HFF-Myc (cell line): Measurements from ENCODE around the gene ANO4.
"Not testable (repeated sequence)": the region's sequence is repeated elsewhere in the genome, so short reads cannot be mapped to it uniquely, and the experiment has no call there.

Source experiments
- DNase-seq: peaks from one replicate; pipeline ENCODE4 v3.0.0-alpha.2; 2011; ENCODE audit warnings: low read depth; ENCODE audit errors: extremely low read depth
- H3K4me3 ChIP-seq: replicated peaks from 2 replicates; pipeline ENCODE4 v1.5.1; 2011; ENCODE audit warnings: low read depth, mild to moderate bottlenecking, control low read depth, low read length
- TF ChIP-seq, protein P1 (sequence below): IDR thresholded peaks from 2 replicates; pipeline ENCODE4 v1.5.1; 2012; ENCODE audit warnings: mild to moderate bottlenecking, low read depth, low read length, control low read depth; ENCODE audit errors: missing control alignments

ANO4 gene

DNA sequence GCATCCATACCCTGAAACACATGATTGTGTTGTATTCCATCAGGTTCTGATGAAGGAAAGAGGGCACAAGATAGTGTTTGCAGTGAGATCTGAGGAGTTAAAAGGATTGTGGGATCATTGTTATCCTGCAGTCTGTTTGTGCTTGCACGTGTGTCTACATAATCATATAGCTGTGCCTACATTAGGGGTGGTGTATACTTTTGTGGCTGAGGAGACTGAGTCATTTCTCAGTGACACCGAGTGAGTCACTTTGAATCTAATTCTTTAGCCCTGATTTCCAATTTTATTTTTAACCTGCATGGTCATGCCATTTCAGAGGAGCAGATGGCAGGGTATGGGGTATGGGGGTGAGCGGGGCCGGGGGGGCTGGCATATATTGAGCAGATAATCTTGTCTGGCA lies 133.2 kb downstream of the ANO4 start:
- H3K4me3 ChIP-seq = no peak overlapping the region
- peak; percentile 19 for DNase-seq
- TF ChIP-seq, protein P1, sequence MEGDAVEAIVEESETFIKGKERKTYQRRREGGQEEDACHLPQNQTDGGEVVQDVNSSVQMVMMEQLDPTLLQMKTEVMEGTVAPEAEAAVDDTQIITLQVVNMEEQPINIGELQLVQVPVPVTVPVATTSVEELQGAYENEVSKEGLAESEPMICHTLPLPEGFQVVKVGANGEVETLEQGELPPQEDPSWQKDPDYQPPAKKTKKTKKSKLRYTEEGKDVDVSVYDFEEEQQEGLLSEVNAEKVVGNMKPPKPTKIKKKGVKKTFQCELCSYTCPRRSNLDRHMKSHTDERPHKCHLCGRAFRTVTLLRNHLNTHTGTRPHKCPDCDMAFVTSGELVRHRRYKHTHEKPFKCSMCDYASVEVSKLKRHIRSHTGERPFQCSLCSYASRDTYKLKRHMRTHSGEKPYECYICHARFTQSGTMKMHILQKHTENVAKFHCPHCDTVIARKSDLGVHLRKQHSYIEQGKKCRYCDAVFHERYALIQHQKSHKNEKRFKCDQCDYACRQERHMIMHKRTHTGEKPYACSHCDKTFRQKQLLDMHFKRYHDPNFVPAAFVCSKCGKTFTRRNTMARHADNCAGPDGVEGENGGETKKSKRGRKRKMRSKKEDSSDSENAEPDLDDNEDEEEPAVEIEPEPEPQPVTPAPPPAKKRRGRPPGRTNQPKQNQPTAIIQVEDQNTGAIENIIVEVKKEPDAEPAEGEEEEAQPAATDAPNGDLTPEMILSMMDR = no peak

DNA sequence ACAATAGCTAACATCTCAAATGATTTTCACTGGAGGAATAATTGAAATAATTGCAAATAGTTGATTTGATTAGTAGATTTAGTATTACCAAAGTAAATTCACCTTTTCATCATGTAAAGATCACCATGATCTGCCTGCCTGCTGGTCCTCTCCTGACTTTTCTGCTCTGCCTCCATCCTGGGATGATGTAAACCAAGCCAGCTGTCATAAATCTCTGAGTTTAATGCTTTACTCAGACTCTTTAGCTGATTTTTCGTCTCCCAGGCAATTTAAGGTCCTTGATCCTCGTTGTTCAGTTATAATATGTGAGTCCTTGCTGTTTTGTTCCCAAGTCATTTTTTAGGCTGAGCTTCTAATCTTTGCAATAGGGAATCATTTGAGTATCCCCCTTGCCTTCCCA lies 138.0 kb downstream of the ANO4 start:
- no peak for DNase-seq
- TF ChIP-seq, protein P1 = no peak
- no peak overlapping the region for H3K4me3 ChIP-seq

DNA sequence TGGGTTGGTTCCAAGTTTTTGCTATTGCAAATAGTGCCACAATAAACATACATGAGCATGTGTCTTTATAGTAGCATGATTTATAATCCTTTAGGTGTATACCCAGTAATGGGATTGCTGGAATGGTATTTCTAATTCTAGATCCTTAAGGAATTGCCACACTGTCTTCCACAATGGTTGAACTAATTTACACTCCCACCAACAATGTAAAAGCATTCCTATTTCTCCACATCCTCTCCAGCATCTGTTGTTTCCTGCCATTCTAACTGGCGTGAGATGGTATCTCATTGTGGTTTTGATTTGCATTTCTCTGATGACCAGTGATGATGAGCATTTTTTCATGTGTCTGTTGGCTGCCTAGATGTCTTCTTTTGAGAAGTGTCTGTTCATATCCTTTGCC lies 139.0 kb downstream of the ANO4 start:
- H3K4me3 ChIP-seq, DNase-seq: not testable (repeated sequence)

DNA sequence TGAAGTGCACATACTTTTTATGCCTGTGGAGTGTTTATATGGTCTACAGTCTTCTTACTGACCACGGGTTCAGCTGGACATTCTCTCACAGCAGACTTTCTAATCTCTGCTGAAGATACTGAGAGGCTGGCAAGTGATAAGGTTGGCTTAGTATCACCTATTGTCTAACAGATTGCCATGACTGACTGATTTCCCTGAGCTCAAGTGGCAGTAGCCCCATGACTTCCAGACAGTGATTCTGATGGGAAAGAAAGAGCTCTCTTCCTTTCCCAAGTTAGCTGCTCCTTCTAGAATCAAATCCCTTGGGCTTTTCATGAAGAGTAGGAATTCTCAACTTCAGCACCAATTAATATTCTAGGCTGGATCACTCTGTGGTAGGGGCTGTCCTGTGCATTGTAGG lies 141.4 kb downstream of the ANO4 start:
- TF ChIP-seq, protein P1 = no peak
- DNase-seq = no peak
- no peak overlapping the region for H3K4me3 ChIP-seq

DNA sequence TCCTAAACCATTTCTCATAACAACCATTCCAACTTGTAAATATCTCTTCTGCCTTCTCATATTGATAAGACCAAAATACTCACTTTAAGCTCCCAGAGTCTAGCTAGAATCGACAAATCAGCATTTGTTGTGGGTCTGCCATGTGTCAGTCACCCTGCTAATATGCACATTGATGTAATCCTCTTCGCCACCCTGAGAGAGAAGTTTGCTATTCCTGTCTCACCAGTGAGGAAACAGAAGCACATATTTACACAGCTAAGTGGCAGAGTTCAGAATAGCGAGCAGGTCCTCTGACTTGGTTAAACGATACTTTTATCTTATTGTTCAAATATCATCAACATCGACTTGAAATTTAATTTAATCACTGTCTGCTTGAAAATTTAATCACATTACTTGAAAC lies 142.1 kb downstream of the ANO4 start:
- TF ChIP-seq, protein P1 = no peak

DNA sequence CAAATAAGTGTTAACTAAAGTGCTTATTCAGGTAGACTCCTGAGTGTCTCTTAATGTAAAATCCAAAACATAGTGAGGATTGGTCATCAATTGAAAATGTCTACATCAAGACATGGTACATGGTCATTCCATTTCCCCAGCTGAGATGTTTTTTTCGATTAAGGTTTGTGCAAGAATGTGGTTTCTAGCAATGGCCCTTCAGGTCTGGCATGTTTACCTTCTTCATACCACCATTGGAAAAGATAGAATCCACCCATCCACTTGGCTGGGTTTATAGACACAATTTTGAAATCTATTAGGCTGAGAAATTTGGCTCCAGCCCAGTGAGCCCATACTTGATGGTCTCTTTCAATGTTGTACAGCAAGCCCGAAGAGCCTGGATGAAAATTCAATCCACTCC lies 145.9 kb downstream of the ANO4 start:
- DNase-seq = no peak
- TF ChIP-seq, protein P1 = no peak
- no peak overlapping the region for H3K4me3 ChIP-seq

More for the DNA sequence above, 142.1 kb downstream of the ANO4 start:
- DNase-seq = no peak
- H3K4me3 ChIP-seq = no peak overlapping the region

DNA sequence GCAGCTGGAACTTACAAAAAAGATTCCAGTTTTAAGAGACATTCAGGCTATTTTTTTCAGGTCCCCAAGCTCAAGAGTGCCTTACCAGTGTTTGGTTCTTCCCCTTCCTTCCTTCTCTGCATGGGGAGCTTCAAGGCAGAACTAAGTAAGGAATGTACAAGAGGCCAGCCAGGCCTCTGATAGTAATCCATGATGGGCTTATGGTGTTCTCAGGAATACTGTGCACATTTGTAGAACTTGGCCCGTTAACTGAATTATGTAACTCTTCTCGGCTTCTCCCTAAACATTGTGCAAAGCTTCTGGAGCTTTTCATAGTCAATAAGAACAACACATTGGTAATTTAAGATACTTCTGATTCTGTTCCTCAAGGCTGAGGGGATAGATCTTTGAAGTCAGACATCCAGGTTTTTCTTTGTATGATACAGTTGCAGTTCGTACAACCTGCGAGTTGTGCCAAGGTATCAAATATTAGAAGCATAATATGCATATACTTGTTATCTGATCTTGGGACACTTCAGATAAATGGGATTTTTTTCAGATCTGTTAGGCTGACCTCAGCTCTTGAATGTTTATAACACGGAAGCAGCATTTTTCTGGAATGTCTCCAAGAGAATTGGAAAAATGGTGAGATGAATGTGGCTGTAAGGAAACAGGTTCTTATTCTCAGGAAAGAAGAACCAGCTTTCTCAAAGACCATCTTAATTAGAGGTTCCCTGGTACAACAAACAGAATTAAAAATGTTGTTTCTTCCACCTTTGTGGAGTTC lies 148.6 kb downstream of the ANO4 start:
- DNase-seq = no peak
- no peak overlapping the region for H3K4me3 ChIP-seq
- TF ChIP-seq, protein P1 = no peak
